Stimulated activated naive CD8-positive, alpha-beta T cell treated with anti-CD3 and anti-CD28 coated beads, Interleukin-15, amount 100 ng/mL, for 72 hours (primary cell): Measurements from ENCODE around the gene MAP2K5.
A peak's percentile ranks its signal among the peaks of the same experiment; 100 is the strongest.

ENCODE experiments used
- ATAC-seq: fragments of 150-1000 bp; cut with Tn5 transposase; 2 replicates; pipeline ENCODE4 v1.10.0; 2021; ENCODE audit warnings: mild to moderate bottlenecking, moderate library complexity
- DNase-seq, 2 donors: peaks; one replicate each; pipeline ENCODE4 v3.0.0; 2021 to 2022
- H3K27ac Mint-ChIP-seq, 2 donors: one replicate each; pipeline ENCODE4 v1.8.0; 2022; ENCODE audit warnings: mild to moderate bottlenecking in 2 of 2, mixed read lengths in 2 of 2, moderate library complexity in 2 of 2
- H3K27me3 Mint-ChIP-seq: one replicate; pipeline ENCODE4 v1.8.0; 2022; ENCODE audit warnings: mixed read lengths
- H3K4me1 Mint-ChIP-seq: one replicate; pipeline ENCODE4 v1.8.0; 2022; ENCODE audit warnings: mild to moderate bottlenecking, mixed read lengths
- H3K4me3 Mint-ChIP-seq, 2 donors: one replicate each; pipeline ENCODE4 v1.8.0; 2022; ENCODE audit warnings: mild to moderate bottlenecking in 2 of 2, mixed read lengths in 2 of 2, moderate library complexity in 1 of 2
- H3K9me3 Mint-ChIP-seq, 2 donors: one replicate each; pipeline ENCODE4 v1.8.0; 2022; ENCODE audit warnings: mixed read lengths in 2 of 2

The MAP2K5 gene

DNA sequence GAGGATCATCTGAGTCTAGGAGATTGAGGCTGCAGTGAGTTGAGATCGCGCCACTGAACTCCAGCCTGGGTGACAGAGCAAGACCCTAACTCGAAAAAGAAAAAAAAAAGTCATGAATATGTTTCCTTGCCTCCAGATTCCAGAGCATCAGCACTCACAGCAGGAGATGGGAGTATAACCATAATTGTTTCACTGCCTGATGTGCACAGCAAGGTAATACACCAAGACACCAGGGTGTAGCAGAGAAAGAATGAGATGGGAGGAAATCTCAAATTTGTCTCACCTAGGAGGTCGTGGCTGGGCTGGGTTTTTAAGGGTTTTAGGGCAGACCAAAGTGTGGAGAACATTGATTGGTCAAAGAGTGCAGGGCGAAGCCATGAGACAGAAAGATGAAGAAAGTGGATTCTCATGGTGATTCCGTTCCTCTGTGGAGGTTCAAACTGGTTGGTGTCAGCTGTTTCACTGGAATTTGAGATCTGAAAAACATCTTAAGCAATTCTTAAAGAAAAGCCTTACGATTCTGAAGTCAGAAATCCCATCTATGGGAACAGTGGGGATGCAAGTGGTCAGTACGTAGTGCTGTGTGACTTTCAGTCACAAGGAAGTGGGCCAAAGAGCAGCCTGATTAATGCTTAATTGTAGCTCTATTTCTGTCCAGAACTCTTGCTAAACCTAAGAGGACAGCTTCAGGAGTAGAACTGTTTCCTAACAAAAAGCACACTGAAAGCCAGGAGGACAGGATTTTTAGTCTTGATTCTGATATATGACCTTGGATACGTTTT, 29.4 kb upstream of the MAP2K5 start:
- Mint-ChIP-seq H3K4me1 (peaks cover 7% of the 10 kb centered on the region), H3K9me3 (no peaks in the 10 kb centered on the region), H3K27me3 (no peaks in the 10 kb centered on the region), H3K4me3 (no peak overlapping the region), H3K27ac (no peak overlapping the region)
- no peak for DNase-seq
- ATAC-seq: no peak

DNA sequence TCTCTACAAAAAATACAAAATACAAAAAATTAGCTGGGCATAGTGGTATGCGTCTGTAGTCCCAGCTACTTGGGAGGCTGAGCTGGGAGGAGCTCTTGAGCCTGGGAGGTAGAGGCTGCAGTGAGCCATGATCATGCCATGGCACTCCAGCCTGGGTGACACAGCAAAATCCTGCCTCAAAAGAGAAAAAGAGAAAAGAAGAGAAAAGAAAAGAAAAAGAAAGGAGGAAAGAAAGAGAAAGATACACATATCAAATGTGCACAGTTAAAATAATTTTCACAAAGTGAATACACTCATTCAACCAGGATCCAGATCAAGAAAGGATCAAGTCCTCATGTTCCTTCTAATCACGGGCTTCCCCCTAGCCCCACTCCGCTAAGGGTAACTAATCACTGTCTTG, 27.4 kb upstream of the MAP2K5 start:
- no peak overlapping the region for H3K4me3 Mint-ChIP-seq
- H3K9me3 Mint-ChIP-seq: no peaks in the 10 kb centered on the region
- ATAC-seq: no peak
- H3K27ac Mint-ChIP-seq: no peak overlapping the region
- no peak for DNase-seq
- H3K4me1 Mint-ChIP-seq: peaks cover 9% of the 10 kb centered on the region
- no peaks in the 10 kb centered on the region for H3K27me3 Mint-ChIP-seq

DNA sequence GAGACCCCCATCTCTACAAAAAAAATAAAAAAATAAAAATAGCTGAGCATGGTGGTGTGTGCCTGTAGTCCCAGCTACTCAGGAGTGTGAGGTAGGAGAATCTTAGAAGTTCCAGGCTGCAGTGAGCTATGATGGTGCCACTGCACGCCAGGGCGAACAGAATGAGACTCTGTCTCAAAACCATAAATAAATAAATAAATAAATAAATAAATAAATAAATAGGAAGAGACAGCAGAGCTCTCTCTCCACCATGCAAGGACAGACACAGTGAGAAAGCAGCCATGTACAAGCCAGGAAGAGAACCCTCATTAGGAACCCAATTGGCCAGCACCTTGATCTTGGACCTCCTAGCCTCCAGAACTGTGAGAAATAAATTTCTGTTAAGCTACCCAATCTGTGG, 26.9 kb upstream of the MAP2K5 start:
- H3K4me3 Mint-ChIP-seq: no peak overlapping the region
- peaks cover 13% of the 10 kb centered on the region for H3K4me1 Mint-ChIP-seq

DNA sequence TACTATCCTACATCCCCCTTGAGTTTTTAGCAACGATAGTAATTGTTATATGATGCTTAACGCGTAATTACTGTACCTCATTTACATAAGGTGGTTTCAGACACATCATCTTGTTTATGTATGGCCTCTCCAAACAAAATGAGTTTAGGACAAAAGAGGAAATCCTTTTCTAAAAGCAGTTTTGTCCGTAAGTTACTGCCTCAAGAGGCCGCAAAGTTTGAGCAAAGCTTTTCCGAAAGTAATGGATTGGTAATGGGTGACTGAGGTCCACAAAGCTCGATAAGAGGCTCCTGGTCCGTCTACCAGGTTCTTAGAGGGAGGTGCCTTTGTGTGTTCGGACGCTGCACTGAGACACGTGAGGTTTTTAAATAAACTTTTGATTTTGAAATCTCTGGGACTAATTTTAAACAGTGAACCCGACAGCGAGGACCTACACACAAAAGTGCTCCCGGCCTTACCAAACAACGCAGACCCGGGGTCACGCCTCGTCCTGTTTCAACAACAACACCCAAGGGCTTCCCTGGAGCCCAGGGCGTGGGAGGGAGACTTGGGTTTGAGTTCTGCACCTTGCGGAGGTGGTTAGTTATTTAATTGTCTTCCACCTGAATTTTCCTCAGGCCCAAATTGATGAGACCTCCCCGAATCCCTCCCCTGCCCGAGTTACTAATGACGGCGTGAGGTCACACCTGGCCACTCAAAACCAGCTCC, 22.0 kb upstream of the MAP2K5 start:
- no peak for DNase-seq
- Mint-ChIP-seq H3K4me3 (peak overlapping the region; percentile 82 to 85), H3K9me3 (no peaks in the 10 kb centered on the region), H3K4me1 (peaks cover 31% of the 10 kb centered on the region), H3K27me3 (no peaks in the 10 kb centered on the region), H3K27ac (peak overlapping the region; percentile 55 to 94)
- ATAC-seq: no peak

More for the DNA sequence above, 26.9 kb upstream of the MAP2K5 start:
- H3K27me3 Mint-ChIP-seq: no peaks in the 10 kb centered on the region
- no peak for ATAC-seq
- no peaks in the 10 kb centered on the region for H3K9me3 Mint-ChIP-seq
- no peak overlapping the region for H3K27ac Mint-ChIP-seq
- DNase-seq: no peak

DNA sequence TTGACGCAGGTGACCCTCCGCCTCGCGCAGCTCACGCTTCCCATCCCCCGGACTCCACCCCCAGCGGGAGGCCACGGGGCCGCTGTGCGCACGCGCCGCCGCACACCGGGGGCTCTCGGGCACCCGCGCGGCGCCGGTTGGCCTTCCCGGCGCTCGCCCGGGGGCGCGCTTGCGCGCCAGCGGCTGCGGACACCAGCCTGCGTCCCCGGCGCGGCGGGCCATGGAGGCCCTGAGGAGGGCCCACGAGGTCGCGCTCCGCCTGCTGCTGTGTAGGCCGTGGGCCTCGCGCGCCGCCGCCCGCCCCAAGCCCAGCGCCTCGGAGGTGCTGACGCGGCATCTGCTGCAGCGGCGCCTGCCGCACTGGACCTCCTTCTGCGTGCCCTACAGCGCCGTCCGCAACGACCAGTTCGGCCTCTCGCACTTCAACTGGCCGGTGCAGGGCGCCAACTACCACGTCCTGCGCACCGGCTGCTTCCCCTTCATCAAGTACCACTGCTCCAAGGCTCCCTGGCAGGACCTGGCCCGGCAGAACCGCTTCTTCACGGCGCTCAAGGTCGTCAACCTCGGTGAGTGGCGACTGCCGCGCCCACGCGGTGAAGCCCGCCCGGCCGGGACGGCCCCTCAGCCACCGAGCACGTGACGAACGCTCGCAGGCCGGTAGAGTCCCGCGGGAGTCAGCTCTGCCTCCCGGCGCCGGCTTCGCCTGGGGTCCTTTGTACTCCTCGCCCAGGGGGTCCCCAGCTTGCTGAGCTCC, 21.3 kb upstream of the MAP2K5 start, which contains the start of gene C15orf61:
Gene C15orf61, plus strand, starts transcription at position 103 of the 754 bp plus-strand sequence. Its CDS starts 118 bp downstream, at position 221.
- Mint-ChIP-seq H3K9me3 (no peaks in the 10 kb centered on the region), H3K27me3 (no peaks in the 10 kb centered on the region), H3K4me1 (peaks cover 31% of the 10 kb centered on the region), H3K27ac (peak within 1 kb of the TSS; percentile 96 to 99), H3K4me3 (peak within 1 kb of the TSS; percentile 91 to 93)
- ATAC-seq (peak; percentile 89), DNase-seq (peak; percentile 85 to 88)

DNA sequence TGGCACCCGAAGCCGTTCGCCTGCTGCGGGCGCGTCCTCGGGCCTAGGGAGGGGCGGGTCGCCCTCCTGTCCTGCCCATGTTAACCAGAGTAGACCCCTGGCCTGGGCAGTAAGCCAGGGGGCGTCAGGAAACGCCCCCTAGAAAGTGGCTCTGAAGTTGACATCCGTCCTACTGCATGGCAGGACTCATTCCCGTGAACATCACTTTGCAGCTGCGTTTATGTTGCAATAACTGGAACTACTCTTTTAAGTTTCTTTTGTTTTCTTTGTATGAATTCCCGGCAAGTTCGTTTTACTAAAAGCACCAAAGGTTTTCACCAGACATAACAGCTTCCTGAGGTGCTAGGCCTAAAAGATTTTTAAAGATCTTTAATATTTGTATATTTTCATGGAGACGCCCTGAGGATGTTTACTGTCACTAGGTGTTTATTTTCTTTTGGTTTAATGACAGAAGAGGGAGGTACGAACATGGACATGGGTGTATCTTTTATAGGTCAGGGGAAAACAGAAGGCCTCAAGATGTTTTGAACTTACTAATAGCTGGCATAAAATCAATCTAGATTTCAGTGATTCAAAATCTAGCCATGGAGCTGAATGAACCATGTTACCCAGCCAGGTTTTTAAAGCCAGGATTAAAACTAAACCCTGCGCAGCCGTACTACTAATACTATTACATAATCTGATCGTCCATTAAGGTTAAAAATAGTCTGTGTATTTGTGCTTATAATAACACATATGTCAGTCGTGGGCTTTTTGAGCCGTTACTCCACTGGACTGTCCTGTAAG, 20.5 kb upstream of the MAP2K5 start:
- Mint-ChIP-seq H3K4me3 (peak overlapping the region; percentile 91 to 93), H3K9me3 (no peaks in the 10 kb centered on the region), H3K27me3 (no peaks in the 10 kb centered on the region), H3K27ac (peak overlapping the region; percentile 96 to 99), H3K4me1 (peaks cover 31% of the 10 kb centered on the region)
- no peak for DNase-seq
- ATAC-seq: no peak

DNA sequence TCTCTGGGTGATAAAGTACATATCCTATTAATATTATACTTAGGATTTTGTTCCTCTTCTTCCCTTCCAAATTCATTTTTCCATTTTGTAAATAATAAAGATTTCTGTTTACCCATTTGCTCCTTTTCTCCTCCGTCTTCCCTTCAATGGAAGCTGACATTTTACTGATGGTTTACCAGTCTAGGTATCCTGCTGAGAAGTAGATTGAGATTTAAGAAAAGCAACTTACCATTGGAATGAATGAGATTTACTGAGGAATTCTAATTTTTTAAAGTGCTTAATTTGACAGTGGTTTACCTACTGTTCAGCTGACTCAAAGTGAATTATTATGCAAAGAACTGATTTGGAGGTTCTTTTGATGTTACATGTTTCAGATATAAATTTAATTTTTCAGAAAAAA, 19.2 kb upstream of the MAP2K5 start:
- H3K9me3 Mint-ChIP-seq: no peaks in the 10 kb centered on the region
- no peak for ATAC-seq
- H3K27ac Mint-ChIP-seq: no peak overlapping the region
- peak overlapping the region; percentile 20 to 93 for H3K4me3 Mint-ChIP-seq
- H3K4me1 Mint-ChIP-seq: peaks cover 31% of the 10 kb centered on the region
- DNase-seq: no peak
- H3K27me3 Mint-ChIP-seq: no peaks in the 10 kb centered on the region

DNA sequence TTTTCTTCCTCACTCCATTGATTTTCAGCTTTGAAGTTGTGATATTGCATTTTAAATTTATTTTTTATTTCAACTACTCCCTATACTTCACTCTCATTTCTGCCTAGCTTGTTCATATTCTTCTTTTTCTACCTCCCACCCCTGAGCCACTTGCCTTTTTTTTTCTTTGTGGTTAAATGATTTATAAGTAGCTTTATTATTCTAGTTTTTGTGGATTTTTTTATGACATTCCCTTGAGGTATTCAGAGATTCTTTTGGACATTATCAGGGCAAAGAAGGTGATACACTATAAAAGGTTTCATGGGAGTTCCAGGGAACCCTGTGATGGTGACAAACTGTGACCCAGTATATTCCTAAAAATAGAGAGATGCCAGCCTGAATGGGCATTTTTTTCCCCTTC, 18.3 kb upstream of the MAP2K5 start:
- H3K4me1 Mint-ChIP-seq: peaks cover 31% of the 10 kb centered on the region
- no peak overlapping the region for H3K27ac Mint-ChIP-seq
- H3K27me3 Mint-ChIP-seq: no peaks in the 10 kb centered on the region
- H3K9me3 Mint-ChIP-seq: no peaks in the 10 kb centered on the region
- ATAC-seq: no peak
- peak overlapping the region; percentile 1 to 26 for H3K4me3 Mint-ChIP-seq
- DNase-seq: no peak

DNA sequence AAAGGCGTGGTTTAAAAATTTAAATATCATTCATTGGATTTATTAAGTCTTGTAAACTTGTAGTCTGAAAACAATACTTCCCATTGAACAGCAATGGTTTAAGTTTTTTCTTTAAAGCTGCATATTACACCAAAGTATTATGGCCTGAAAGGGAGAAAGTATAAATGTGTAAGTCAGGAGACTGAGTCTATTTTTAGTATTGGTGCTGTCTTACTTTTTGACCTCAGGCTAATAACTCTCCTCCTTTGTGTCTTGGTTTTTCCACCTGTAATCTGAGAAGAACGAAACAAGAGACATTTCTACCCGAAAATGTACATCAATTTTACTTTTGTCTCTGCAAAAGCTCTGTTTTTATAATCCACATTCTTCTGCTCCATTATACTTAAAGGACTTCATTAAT, 14.0 kb upstream of the MAP2K5 start:
- Mint-ChIP-seq H3K4me1 (peaks cover 6% of the 10 kb centered on the region), H3K9me3 (no peaks in the 10 kb centered on the region), H3K27ac (no peak overlapping the region), H3K4me3 (no peak overlapping the region), H3K27me3 (no peaks in the 10 kb centered on the region)
- no peak for DNase-seq
- ATAC-seq: no peak

DNA sequence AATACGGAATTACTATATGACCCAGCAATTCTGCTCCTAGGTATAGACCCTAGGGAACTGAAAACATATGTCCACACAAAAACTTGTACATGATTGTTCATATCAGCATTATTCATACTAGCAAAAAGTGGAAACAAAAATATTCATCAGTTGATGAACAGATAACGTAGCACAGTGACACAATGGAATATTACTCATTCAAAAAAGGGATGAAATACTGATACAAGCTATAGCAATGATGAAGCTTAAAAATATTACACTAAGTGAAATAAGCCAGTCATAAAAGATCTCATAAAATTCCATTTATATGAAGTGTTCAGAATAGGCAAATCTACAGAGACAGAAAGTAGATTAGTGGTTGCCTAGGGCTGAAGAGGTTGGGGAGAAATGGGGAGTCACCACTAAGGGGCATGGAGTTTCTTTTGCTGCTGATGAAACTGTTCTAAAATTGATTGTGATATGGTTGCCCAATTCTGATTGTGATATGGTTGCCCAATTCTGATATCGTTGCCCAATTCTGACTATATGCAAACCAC, 11.1 kb upstream of the MAP2K5 start:
- no peaks in the 10 kb centered on the region for H3K27me3 Mint-ChIP-seq
- DNase-seq: no peak
- no peak overlapping the region for H3K4me3 Mint-ChIP-seq
- H3K27ac Mint-ChIP-seq: no peak overlapping the region
- peaks cover 12% of the 10 kb centered on the region for H3K4me1 Mint-ChIP-seq
- peak; percentile 48 for ATAC-seq
- no peaks in the 10 kb centered on the region for H3K9me3 Mint-ChIP-seq

DNA sequence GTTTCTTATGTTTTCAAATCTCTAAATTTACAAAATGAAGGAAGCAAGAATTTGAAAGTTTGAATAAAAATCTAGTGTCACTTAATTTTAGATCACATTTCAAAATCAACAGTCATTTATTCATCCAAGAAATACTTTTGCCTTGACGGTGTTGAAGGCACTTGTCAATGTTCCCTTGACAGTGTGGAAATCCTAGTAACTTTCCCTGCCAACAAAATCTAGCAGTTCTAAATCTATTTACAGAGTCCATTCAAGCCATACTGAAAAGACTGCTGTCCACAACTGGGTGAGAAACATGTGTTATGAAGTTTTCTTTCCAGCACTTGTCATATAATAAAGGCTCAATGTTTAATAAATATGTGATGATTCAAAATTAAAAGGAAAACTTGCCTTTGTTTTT, 8.6 kb upstream of the MAP2K5 start:
- H3K4me1 Mint-ChIP-seq: peaks cover 18% of the 10 kb centered on the region
- no peaks in the 10 kb centered on the region for H3K9me3 Mint-ChIP-seq
- H3K4me3 Mint-ChIP-seq: no peak overlapping the region
- DNase-seq (no peak), ATAC-seq (no peak)
- no peaks in the 10 kb centered on the region for H3K27me3 Mint-ChIP-seq
- H3K27ac Mint-ChIP-seq: no peak overlapping the region

DNA sequence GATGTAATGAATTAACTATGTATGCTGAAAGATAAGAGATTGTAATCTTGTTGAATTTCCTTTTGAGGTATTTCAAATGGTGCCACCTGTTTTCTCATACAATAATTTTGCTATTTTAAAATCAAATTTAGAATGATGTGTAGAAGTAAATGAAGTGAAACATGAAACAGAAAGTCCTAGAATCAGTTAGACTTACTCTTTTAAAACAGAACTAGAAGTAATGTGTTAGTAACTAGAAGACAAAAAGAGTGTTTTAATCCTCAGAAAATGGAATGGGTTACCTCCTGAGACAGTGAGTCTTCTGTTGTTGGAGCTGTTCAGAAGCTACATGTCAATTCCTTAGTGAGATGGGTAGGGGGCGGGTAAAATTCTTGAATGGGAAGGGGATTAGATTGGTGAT, 8.1 kb upstream of the MAP2K5 start:
- no peak overlapping the region for H3K27ac Mint-ChIP-seq
- H3K4me3 Mint-ChIP-seq: no peak overlapping the region
- no peaks in the 10 kb centered on the region for H3K9me3 Mint-ChIP-seq
- no peak for DNase-seq
- no peaks in the 10 kb centered on the region for H3K27me3 Mint-ChIP-seq
- peaks cover 23% of the 10 kb centered on the region for H3K4me1 Mint-ChIP-seq
- ATAC-seq: no peak

DNA sequence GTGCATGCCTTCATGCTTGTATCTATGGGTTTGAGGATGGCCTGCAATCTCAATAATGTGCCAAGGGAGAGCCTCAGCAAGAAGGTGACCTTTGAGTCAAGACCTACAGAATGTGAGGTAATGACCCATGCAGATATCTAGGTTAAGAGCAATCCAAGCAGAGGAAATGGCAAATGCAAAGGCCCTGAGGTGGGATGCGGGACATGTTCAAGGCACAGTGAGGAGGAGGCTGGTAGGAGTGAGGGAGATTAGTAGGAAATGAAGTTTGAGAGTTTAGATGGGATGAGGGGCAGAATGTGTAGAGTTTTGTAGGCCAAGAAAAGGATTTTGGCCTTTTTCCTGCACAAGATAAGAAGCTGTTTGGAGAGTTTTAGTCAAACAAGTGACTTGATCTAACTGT, 4.7 kb upstream of the MAP2K5 start:
- H3K4me3 Mint-ChIP-seq: no peak overlapping the region
- peaks cover 39% of the 10 kb centered on the region for H3K4me1 Mint-ChIP-seq
- H3K9me3 Mint-ChIP-seq: no peaks in the 10 kb centered on the region
- DNase-seq: no peak
- H3K27ac Mint-ChIP-seq: peak overlapping the region in 1 of 2 donors; percentile 8
- no peak for ATAC-seq
- H3K27me3 Mint-ChIP-seq: no peaks in the 10 kb centered on the region

DNA sequence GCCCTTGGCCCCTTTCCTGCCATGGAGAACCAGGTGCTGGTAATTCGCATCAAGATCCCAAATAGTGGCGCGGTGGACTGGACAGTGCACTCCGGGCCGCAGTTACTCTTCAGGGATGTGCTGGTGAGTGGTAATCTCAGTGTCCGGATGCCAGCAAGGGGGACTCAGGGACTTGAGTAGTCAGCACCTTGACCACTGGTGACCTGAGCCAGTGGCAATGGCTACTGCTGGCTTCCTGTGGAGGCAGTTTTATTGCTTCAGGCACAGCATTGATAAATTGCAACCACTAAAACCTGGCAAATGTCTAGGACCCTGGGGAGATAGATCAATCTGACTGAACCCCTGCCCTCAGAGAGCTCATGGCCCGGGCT, 830 bp downstream of the MAP2K5 start:
- Mint-ChIP-seq H3K27ac (peak overlapping the region in 1 of 2 donors; percentile 89), H3K9me3 (no peaks in the 10 kb centered on the region), H3K4me3 (peak overlapping the region; percentile 93 to 96), H3K27me3 (no peaks in the 10 kb centered on the region), H3K4me1 (peaks cover 74% of the 10 kb centered on the region)
- no peak for DNase-seq
- no peak for ATAC-seq

DNA sequence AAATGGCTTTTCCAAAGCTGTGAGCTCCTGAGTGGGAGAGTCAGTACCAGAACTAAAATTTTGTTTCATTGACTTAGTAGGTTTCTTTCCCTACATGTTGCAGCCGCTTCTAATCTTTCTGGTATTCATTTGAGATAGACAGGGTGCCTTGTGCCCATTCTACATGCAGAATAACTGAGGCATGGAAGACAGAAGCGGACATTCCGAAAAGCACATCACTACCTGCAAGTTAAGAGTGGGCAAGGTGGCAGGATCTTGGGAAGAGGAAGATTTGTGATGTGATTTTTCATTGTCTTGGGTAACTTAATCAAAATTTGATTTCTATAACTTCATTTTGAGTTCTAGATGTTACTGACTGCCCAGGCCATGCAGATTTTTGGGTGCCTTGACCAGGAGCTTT, 2.0 kb downstream of the MAP2K5 start:
- H3K9me3 Mint-ChIP-seq: no peaks in the 10 kb centered on the region
- no peak overlapping the region for H3K4me3 Mint-ChIP-seq
- H3K4me1 Mint-ChIP-seq: peaks cover 69% of the 10 kb centered on the region
- DNase-seq (no peak), ATAC-seq (no peak)
- no peaks in the 10 kb centered on the region for H3K27me3 Mint-ChIP-seq
- H3K27ac Mint-ChIP-seq: peak overlapping the region in 1 of 2 donors; percentile 72
